ENCODE measurements around the gene CAMK2N1.

DNA sequence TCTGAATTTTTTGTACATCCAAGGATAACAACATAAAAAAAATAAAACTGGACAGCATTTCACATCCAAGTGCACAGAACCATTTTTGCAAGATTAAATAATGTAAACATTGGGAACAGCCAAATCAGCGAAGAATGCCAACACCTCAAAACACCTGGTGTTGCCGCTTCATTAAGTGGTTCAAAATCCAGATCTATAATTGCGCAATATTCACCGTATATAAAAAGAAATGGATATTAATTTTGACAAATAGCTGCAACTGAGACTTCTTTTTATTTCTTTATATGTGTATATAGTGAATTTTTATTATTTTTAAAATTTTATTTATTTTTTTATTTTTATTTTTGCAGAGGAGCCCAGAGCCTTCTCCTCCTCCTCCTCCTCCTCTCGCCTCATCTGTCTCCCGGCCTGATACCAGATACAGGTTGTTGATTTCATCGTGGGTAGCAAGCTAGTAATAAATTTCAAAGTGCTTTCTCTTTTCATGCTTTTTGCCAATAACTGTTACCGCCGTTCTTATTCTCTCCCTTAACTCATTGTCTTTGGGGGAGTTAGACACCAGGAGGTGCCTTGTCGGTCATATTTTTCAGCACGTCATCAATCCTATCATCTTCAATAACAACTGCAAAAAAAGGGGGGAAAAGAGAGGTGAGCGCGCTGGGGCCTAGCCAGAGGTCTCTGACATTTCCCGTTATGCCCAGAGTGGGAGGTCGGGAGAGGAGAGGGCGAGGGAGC, 2.7 kb downstream of the CAMK2N1 start:
- TF ChIP-seq EZH2 (IDR thresholded peaks at IDR 0.05; ENCODE audit: borderline replicate concordance, control insufficient read depth, low read depth, low read length) (no peak), CTCF (IDR thresholded peaks at IDR 0.05 in 2 of 3, conservative IDR thresholded peaks at IDR 0.05 in 1 of 3; ENCODE audit: control insufficient read depth in 2 of 3, extremely low read depth in 1 of 3, insufficient read depth in 1 of 3, low read depth in 3 of 3, low read length in 3 of 3) (no peak), FOXM1 (IDR thresholded peaks at IDR 0.05; ENCODE audit: low read depth, low read length) (no peak), NR2C2 (IDR thresholded peaks at IDR 0.05; ENCODE audit: borderline replicate concordance, control insufficient read depth, insufficient read length, low read depth) (no peak), ZNF384 (IDR thresholded peaks at IDR 0.05; ENCODE audit: borderline replicate concordance, low read depth, low read length) (no peak), FOXK2 (IDR thresholded peaks at IDR 0.05) (no peak), NRF1 (conservative IDR thresholded peaks at IDR 0.05; ENCODE audit: low read depth, low read length) (no peak), REST (IDR thresholded peaks at IDR 0.05; ENCODE audit: low read depth, low read length) (no peak), ATF3 (IDR thresholded peaks at IDR 0.05; ENCODE audit: borderline replicate concordance, extremely low read depth, low read depth, low read length) (no peak), SIN3A (IDR thresholded peaks at IDR 0.05; ENCODE audit: low read depth, low read length) (no peak), BCL11A (IDR thresholded peaks at IDR 0.05; ENCODE audit: low read depth, low read length) (no peak)
- TF ChIP-seq, protein P1, sequence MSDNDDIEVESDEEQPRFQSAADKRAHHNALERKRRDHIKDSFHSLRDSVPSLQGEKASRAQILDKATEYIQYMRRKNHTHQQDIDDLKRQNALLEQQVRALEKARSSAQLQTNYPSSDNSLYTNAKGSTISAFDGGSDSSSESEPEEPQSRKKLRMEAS (IDR thresholded peaks at IDR 0.05; ENCODE audit: low read depth, low read length): no peak
- TF ChIP-seq, protein P2, sequence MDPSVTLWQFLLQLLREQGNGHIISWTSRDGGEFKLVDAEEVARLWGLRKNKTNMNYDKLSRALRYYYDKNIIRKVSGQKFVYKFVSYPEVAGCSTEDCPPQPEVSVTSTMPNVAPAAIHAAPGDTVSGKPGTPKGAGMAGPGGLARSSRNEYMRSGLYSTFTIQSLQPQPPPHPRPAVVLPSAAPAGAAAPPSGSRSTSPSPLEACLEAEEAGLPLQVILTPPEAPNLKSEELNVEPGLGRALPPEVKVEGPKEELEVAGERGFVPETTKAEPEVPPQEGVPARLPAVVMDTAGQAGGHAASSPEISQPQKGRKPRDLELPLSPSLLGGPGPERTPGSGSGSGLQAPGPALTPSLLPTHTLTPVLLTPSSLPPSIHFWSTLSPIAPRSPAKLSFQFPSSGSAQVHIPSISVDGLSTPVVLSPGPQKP (IDR thresholded peaks at IDR 0.05; ENCODE audit: low read depth, low read length): no peak
